Neural cell (in vitro differentiated cells): Measurements from ENCODE around the gene GPS1. TPM values are rescaled to one million over a fixed set of nuclear protein-coding genes. Genes with fewer than 3 reads are reported as not detected.

Experiments
- H2AFZ ChIP-seq: fragments of 200-600, 300-800 bp; sonication (generic), shearing (Covaris generic); 2 replicates; pipeline ENCODE4 v1.6.0; 2014; ENCODE audit warnings: low read depth, mild to moderate bottlenecking, antibody characterized with exemption, low read length, moderate library complexity
- H3F3A ChIP-seq: fragments of 200-600 bp; shearing (Covaris generic); 2 replicates; pipeline ENCODE4 v1.6.1; 2016; ENCODE audit warnings: mild to moderate bottlenecking, moderate library complexity, mixed read lengths, antibody characterized with exemption, low read length; ENCODE audit not compliant: insufficient read depth, poor library complexity, severe bottlenecking
- H3K27ac ChIP-seq: fragments of 200-600, 300-800 bp; sonication (generic), shearing (Covaris generic); 2 replicates; pipeline ENCODE4 v1.5.1; 2014; ENCODE audit warnings: mild to moderate bottlenecking, low read length, moderate library complexity
- H3K27me3 ChIP-seq: fragments of 300-800, 200-600 bp; sonication (generic), shearing (Covaris generic); 2 replicates; pipeline ENCODE4 v1.6.0; 2014; ENCODE audit warnings: mild to moderate bottlenecking, low read depth, low read length, moderate library complexity; ENCODE audit not compliant: insufficient read depth
- H3K36me3 ChIP-seq: fragments of 300-800, 200-600 bp; sonication (generic), shearing (Covaris generic); 2 replicates; pipeline ENCODE4 v1.5.1; 2014; ENCODE audit warnings: mild to moderate bottlenecking, antibody characterized with exemption, low read length, moderate library complexity; ENCODE audit not compliant: insufficient read depth
- H3K4me2 ChIP-seq: fragments of 300-800, 200-600 bp; sonication (generic), shearing (Covaris generic); 2 replicates; pipeline ENCODE4 v1.6.0; 2014; ENCODE audit warnings: mild to moderate bottlenecking, low read length
- H3K4me3 ChIP-seq: fragments of 300-800, 200-600 bp; sonication (generic), shearing (Covaris generic); 2 replicates; pipeline ENCODE4 v1.5.1; 2014; ENCODE audit warnings: mild to moderate bottlenecking, low read length, moderate library complexity
- H3K79me2 ChIP-seq: fragments of 200-600 bp; shearing (Covaris generic); replicated peaks from 2 replicates; pipeline ENCODE4 v1.6.0; 2014; ENCODE audit warnings: mild to moderate bottlenecking, low read length, moderate library complexity; ENCODE audit not compliant: insufficient read depth
- H3K9ac ChIP-seq: fragments of 300-800, 200-600 bp; sonication (generic), shearing (Covaris generic); 2 replicates; pipeline ENCODE4 v1.6.1; 2016; ENCODE audit warnings: mild to moderate bottlenecking, low read length, mixed read lengths
- H3K9me2 ChIP-seq: fragments of 200-600 bp; shearing (Covaris generic); 2 replicates; pipeline ENCODE4 v1.6.1; 2016; ENCODE audit warnings: mild to moderate bottlenecking, low read length, mixed read lengths; ENCODE audit not compliant: insufficient read depth
- H3K9me3 ChIP-seq: fragments of 200-600, 300-800 bp; sonication (generic), shearing (Covaris generic); 2 replicates; pipeline ENCODE4 v1.6.1; 2016; ENCODE audit warnings: mild to moderate bottlenecking, mixed run types, low read length, moderate library complexity, mixed read lengths
- H4K20me1 ChIP-seq: fragments of 200-600 bp; shearing (Covaris generic); 2 replicates; pipeline ENCODE4 v1.6.1; 2016; ENCODE audit warnings: mild to moderate bottlenecking, mixed run types; ENCODE audit not compliant: insufficient read depth
- EP300 ChIP-seq: fragments of 450-650 bp; conservative IDR thresholded peaks from 2 replicates; pipeline ENCODE4 v1.6.1; 2014; ENCODE audit warnings: antibody characterized with exemption, mild to moderate bottlenecking, moderate library complexity; ENCODE audit not compliant: poor library complexity, severe bottlenecking
- EZH2 ChIP-seq: fragments of 200-600, 300-800 bp; shearing (Covaris generic), sonication (generic); IDR thresholded peaks from 2 replicates; pipeline ENCODE4 v1.6.1; 2014; ENCODE audit warnings: antibody characterized with exemption, low read length, borderline replicate concordance, mild to moderate bottlenecking; ENCODE audit not compliant: insufficient read depth, poor library complexity, severe bottlenecking
- MXI1 ChIP-seq: fragments of 450-650 bp; conservative IDR thresholded peaks from 2 replicates; pipeline ENCODE4 v1.6.1; 2014; ENCODE audit warnings: antibody characterized with exemption, mild to moderate bottlenecking; ENCODE audit not compliant: poor library complexity, severe bottlenecking
- POLR2AphosphoS5 ChIP-seq: IDR thresholded peaks from 2 replicates; pipeline ENCODE4 v1.6.1; 2012
- RAD21 ChIP-seq: fragments of 450-650 bp; conservative IDR thresholded peaks from 2 replicates; pipeline ENCODE4 v1.6.1; 2014; ENCODE audit warnings: antibody characterized with exemption, mild to moderate bottlenecking, moderate library complexity
- SMC3 ChIP-seq: fragments of 450-650 bp; conservative IDR thresholded peaks from 2 replicates; pipeline ENCODE4 v1.6.1; 2014; ENCODE audit warnings: antibody characterized with exemption, mild to moderate bottlenecking, moderate library complexity; ENCODE audit not compliant: poor library complexity
- TAF1 ChIP-seq: IDR thresholded peaks from 2 replicates; pipeline ENCODE4 v1.6.1; 2012; ENCODE audit warnings: low read depth
- polyA plus RNA-seq: library from polyadenylated mRNA; depleted of rRNA; stranded (reverse); fragments of >200 nt; gene quantifications from 2 replicates; pipeline ENCODE4 v1.2.3, GENCODE V29; 2014
- TF ChIP-seq, protein P1 (sequence below): IDR thresholded peaks from 2 replicates; pipeline ENCODE4 v1.6.1; 2012; ENCODE audit warnings: borderline replicate concordance
- TF ChIP-seq, protein P2 (sequence below): fragments of 450-650 bp; IDR thresholded peaks from 2 replicates; pipeline ENCODE4 v1.5.1; 2014; ENCODE audit warnings: antibody characterized with exemption, mild to moderate bottlenecking, moderate library complexity; ENCODE audit not compliant: poor library complexity, severe bottlenecking

Gene GPS1
- polyA plus RNA-seq, 1 donor from 2014 or later, result 170 TPM

DNA sequence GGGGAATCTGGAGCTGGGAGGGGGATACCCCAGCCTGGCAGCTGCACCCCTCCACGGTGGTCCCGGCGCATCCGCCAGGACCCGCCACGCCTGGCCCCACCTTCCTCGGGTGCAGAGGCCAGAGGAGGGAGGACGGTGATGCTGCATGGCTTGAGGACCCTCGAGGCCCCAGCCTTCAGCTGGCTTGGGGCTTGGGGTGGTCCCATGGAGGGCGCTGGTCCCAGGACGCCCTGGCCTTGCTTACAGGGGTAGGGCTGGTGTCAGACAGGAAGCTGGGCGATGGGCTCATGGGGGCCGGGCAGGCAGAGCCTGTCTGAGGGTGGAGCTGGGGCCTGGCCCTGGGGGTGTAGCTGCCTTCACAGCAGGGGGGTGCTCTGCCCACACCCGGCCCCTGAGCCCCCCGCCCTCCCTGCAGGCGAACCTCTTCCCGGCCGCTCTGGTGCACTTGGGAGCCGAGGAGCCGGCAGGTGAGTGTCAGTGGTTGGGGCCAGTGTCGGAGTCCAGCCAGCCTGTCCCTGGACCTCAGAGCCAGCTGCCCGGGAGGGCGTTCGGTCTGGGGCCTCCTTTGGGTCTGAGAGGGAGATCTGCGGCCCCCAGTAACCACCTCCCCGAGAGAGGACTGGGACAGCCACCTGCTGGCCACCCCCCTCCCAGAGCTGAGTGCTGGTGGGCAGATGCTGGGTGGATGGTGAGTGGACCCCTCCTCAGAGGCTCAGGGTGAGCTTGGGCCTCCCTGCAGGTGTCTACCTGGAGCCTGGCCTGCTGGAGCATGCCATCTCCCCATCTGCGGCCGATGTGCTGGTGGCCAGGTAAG lies 35.4 kb upstream of the GPS1 start:
- H3F3A ChIP-seq, result no peaks in the 10 kb centered on the region
- no peak overlapping the region for H2AFZ ChIP-seq
- H3K9me3 ChIP-seq, result no peaks in the 10 kb centered on the region
- TF ChIP-seq, protein P1, sequence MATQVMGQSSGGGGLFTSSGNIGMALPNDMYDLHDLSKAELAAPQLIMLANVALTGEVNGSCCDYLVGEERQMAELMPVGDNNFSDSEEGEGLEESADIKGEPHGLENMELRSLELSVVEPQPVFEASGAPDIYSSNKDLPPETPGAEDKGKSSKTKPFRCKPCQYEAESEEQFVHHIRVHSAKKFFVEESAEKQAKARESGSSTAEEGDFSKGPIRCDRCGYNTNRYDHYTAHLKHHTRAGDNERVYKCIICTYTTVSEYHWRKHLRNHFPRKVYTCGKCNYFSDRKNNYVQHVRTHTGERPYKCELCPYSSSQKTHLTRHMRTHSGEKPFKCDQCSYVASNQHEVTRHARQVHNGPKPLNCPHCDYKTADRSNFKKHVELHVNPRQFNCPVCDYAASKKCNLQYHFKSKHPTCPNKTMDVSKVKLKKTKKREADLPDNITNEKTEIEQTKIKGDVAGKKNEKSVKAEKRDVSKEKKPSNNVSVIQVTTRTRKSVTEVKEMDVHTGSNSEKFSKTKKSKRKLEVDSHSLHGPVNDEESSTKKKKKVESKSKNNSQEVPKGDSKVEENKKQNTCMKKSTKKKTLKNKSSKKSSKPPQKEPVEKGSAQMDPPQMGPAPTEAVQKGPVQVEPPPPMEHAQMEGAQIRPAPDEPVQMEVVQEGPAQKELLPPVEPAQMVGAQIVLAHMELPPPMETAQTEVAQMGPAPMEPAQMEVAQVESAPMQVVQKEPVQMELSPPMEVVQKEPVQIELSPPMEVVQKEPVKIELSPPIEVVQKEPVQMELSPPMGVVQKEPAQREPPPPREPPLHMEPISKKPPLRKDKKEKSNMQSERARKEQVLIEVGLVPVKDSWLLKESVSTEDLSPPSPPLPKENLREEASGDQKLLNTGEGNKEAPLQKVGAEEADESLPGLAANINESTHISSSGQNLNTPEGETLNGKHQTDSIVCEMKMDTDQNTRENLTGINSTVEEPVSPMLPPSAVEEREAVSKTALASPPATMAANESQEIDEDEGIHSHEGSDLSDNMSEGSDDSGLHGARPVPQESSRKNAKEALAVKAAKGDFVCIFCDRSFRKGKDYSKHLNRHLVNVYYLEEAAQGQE, result no peak
- H4K20me1 ChIP-seq, result no peaks in the 10 kb centered on the region
- no peak overlapping the region for H3K4me2 ChIP-seq
- no peaks in the 10 kb centered on the region for H3K27me3 ChIP-seq
- no peak overlapping the region for H3K4me3 ChIP-seq
- H3K9ac ChIP-seq, result no peak overlapping the region
- no peaks in the 10 kb centered on the region for H3K9me2 ChIP-seq
- no peak overlapping the region for H3K27ac ChIP-seq
- H3K79me2 ChIP-seq, result peaks cover under 1% of the 10 kb centered on the region
- H3K36me3 ChIP-seq, result no peaks in the 10 kb centered on the region

GRCh38 chr17:82016875-82017459 lies 34.7 kb upstream of the GPS1 start:
- no peaks in the 10 kb centered on the region for H3K27me3 ChIP-seq
- H4K20me1 ChIP-seq, result no peaks in the 10 kb centered on the region
- no peak overlapping the region for H2AFZ ChIP-seq
- no peak overlapping the region for H3K9ac ChIP-seq
- no peaks in the 10 kb centered on the region for H3K36me3 ChIP-seq
- no peaks in the 10 kb centered on the region for H3F3A ChIP-seq
- no peaks in the 10 kb centered on the region for H3K9me3 ChIP-seq
- no peak for TF ChIP-seq EP300
- TF ChIP-seq, protein P1, result no peak
- TF ChIP-seq SMC3, result no peak
- TF ChIP-seq POLR2AphosphoS5, result no peak
- no peak for TF ChIP-seq TAF1
- TF ChIP-seq MXI1, result no peak
- TF ChIP-seq, protein P2, sequence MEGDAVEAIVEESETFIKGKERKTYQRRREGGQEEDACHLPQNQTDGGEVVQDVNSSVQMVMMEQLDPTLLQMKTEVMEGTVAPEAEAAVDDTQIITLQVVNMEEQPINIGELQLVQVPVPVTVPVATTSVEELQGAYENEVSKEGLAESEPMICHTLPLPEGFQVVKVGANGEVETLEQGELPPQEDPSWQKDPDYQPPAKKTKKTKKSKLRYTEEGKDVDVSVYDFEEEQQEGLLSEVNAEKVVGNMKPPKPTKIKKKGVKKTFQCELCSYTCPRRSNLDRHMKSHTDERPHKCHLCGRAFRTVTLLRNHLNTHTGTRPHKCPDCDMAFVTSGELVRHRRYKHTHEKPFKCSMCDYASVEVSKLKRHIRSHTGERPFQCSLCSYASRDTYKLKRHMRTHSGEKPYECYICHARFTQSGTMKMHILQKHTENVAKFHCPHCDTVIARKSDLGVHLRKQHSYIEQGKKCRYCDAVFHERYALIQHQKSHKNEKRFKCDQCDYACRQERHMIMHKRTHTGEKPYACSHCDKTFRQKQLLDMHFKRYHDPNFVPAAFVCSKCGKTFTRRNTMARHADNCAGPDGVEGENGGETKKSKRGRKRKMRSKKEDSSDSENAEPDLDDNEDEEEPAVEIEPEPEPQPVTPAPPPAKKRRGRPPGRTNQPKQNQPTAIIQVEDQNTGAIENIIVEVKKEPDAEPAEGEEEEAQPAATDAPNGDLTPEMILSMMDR, result no peak
- TF ChIP-seq RAD21, result no peak
- no peak for TF ChIP-seq EZH2
- H3K27ac ChIP-seq, result no peak overlapping the region
- peaks cover 8% of the 10 kb centered on the region for H3K79me2 ChIP-seq
- H3K9me2 ChIP-seq, result no peaks in the 10 kb centered on the region
- no peak overlapping the region for H3K4me2 ChIP-seq
- no peak overlapping the region for H3K4me3 ChIP-seq
